OCI-LY3 (cell line): ENCODE results near the gene CACNA1E.

Experiments used
- H2AFZ ChIP-seq: fragments of 200-600, 300-600 bp; shearing (Covaris generic); 2 replicates; pipeline ENCODE4 v1.6.0; 2014; ENCODE audit warnings: antibody characterized with exemption, low read depth, low read length
- H3K27ac ChIP-seq: fragments of 200-600, 300-600 bp; sonication (generic); 2 replicates; pipeline ENCODE4 v1.5.1; 2014; ENCODE audit warnings: mild to moderate bottlenecking, low read length, moderate library complexity, mixed read lengths
- H3K27me3 ChIP-seq: fragments of 200-600, 300-600 bp; sonication (generic); 2 replicates; pipeline ENCODE4 v1.6.1; 2014; ENCODE audit warnings: low read depth, low read length, mixed read lengths
- H3K36me3 ChIP-seq: fragments of 200-600, 300-600 bp; sonication (generic); replicated peaks from 2 replicates; pipeline ENCODE3; 2014; ENCODE audit warnings: low read depth, low read length, mixed read lengths
- H3K4me1 ChIP-seq: fragments of 300-600, 200-600 bp; sonication (generic); 2 replicates; pipeline ENCODE4 v1.6.1; 2014; ENCODE audit warnings: low read length, mixed read lengths
- H3K4me2 ChIP-seq: fragments of 200-600, 300-600 bp; sonication (generic); 2 replicates; pipeline ENCODE4 v1.6.1; 2014; ENCODE audit warnings: low read length, mixed read lengths
- H3K4me3 ChIP-seq: fragments of 300-600, 200-600 bp; sonication (generic); 2 replicates; pipeline ENCODE4 v1.5.1; 2014; ENCODE audit warnings: antibody characterized with exemption, mild to moderate bottlenecking, low read length, moderate library complexity
- H3K79me2 ChIP-seq: fragments of 300-600, 200-600 bp; shearing (Covaris generic); 2 replicates; pipeline ENCODE4 v1.6.1; 2014; ENCODE audit warnings: mild to moderate bottlenecking, low read length, mixed read lengths
- H3K9ac ChIP-seq: fragments of 300-600, 200-600 bp; shearing (Covaris generic); 2 replicates; pipeline ENCODE4 v1.6.0; 2014; ENCODE audit warnings: mild to moderate bottlenecking, low read length, moderate library complexity
- H3K9me3 ChIP-seq: fragments of 200-600, 300-600 bp; shearing (Covaris generic); 2 replicates; pipeline ENCODE4 v1.6.1; 2014; ENCODE audit warnings: low read length, mixed read lengths; ENCODE audit not compliant: insufficient read depth
- H4K20me1 ChIP-seq: fragments of 200-600, 300-600 bp; sonication (generic); 2 replicates; pipeline ENCODE4 v1.6.1; 2016; ENCODE audit warnings: low read length, mixed read lengths; ENCODE audit not compliant: insufficient read depth
- CTCF ChIP-seq: fragments of 200-600, 300-600 bp; sonication (generic); IDR thresholded peaks from 2 replicates; pipeline ENCODE4 v1.5.1; 2014; ENCODE audit warnings: antibody characterized with exemption, low read length, low read depth
- EZH2phosphoT487 ChIP-seq: fragments of 200-600 bp; shearing (Covaris generic); IDR thresholded peaks from 2 replicates; pipeline ENCODE4 v1.6.1; 2018; ENCODE audit warnings: antibody characterized with exemption, mixed run types, low read depth

The CACNA1E gene

DNA sequence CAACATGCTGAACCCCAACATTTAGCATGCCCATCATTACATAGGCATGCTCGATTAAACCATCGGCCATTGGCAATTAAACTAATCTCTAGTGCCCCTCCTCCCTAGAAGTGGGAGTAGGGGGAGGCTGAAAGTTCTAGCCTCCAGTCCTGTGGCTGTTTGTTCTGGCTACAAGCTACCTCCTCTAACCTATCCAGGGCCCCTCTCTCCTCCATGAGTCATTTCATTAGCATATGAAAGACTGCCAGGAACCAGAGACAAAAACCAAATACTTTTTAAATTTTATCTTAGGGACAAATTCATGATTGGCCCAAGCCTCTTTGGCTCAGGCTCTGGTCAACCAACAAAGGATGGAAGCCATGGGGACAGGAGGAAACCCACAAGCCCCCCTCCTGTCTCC lies 231.1 kb downstream of the CACNA1E start:
- H3K27me3 ChIP-seq: peaks cover 32% of the 10 kb centered on the region
- H4K20me1 ChIP-seq: no peaks in the 10 kb centered on the region
- TF ChIP-seq EZH2phosphoT487: no peak
- TF ChIP-seq CTCF: no peak
- H2AFZ ChIP-seq: no peak overlapping the region
- no peaks in the 10 kb centered on the region for H3K79me2 ChIP-seq
- no peaks in the 10 kb centered on the region for H3K36me3 ChIP-seq
- H3K9ac ChIP-seq: no peak overlapping the region
- H3K4me3 ChIP-seq: no peak overlapping the region
- no peaks in the 10 kb centered on the region for H3K9me3 ChIP-seq
- H3K4me2 ChIP-seq: no peak overlapping the region
- H3K4me1 ChIP-seq: no peaks in the 10 kb centered on the region
- no peak overlapping the region for H3K27ac ChIP-seq

GRCh38 chr1:181718034-181718433 lies 234.7 kb downstream of the CACNA1E start:
- Histone ChIP-seq H4K20me1 (no peaks in the 10 kb centered on the region), H3K36me3 (no peaks in the 10 kb centered on the region), H3K4me2 (no peak overlapping the region), H3K9me3 (no peaks in the 10 kb centered on the region), H3K4me1 (no peaks in the 10 kb centered on the region), H3K27me3 (peaks cover 44% of the 10 kb centered on the region), H3K79me2 (no peaks in the 10 kb centered on the region), H2AFZ (no peak overlapping the region), H3K9ac (no peak overlapping the region), H3K4me3 (no peak overlapping the region), H3K27ac (no peak overlapping the region)
- no peak for TF ChIP-seq CTCF
- TF ChIP-seq EZH2phosphoT487: no peak

- Histone ChIP-seq H3K4me3 (no peak overlapping the region), H2AFZ (no peak overlapping the region), H3K4me1 (no peaks in the 10 kb centered on the region), H3K4me2 (no peak overlapping the region), H3K27me3 (peaks cover 19% of the 10 kb centered on the region; the same call in 1 of the 2 replicates), H4K20me1 (no peaks in the 10 kb centered on the region), H3K9ac (no peak overlapping the region), H3K36me3 (no peaks in the 10 kb centered on the region), H3K79me2 (no peaks in the 10 kb centered on the region), H3K27ac (no peak overlapping the region), H3K9me3 (no peaks in the 10 kb centered on the region)
- TF ChIP-seq CTCF (no peak), EZH2phosphoT487 (no peak)
Observed at GRCh38 chr1:181726320-181727012, 243.1 kb downstream of the CACNA1E start.

DNA sequence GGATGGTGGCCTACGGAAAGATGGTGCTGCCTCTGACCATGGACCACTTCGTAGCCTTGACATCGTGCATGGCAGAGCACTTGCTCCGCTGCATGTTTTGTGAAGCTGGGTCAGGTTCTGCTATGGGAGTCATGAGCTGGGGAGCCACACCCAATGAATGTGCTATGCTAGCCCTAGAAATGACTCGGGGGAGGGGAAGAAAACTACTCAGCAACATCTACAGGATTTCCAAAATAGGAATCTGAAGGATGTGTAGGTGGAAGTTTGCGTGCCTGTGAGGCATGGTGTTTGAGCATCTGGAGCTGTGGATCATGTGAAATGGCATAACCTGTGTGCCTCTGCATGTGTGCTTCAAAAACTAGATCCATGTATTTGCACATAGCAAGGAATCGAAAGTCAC lies 247.3 kb downstream of the CACNA1E start:
- Histone ChIP-seq H3K4me2 (no peak overlapping the region), H3K27me3 (no peaks in the 10 kb centered on the region), H4K20me1 (no peaks in the 10 kb centered on the region), H3K27ac (no peak overlapping the region), H2AFZ (no peak overlapping the region), H3K9ac (no peak overlapping the region), H3K36me3 (no peaks in the 10 kb centered on the region), H3K9me3 (no peaks in the 10 kb centered on the region), H3K4me3 (no peak overlapping the region), H3K79me2 (no peaks in the 10 kb centered on the region), H3K4me1 (no peaks in the 10 kb centered on the region)
- TF ChIP-seq EZH2phosphoT487 (no peak), CTCF (no peak)
